GM15510 (cell line): ENCODE data around the gene PTPRK.

Experiments used
- POLR2A ChIP-seq: IDR thresholded peaks from 3 replicates; pipeline ENCODE4 v1.6.1; 2011; ENCODE audit warnings: borderline replicate concordance; ENCODE audit not compliant: insufficient read length; ENCODE audit errors: extremely low read depth

PTPRK gene

GRCh38 chr6:127976796-127977195, 543.6 kb downstream of the PTPRK start:
- no peak for TF ChIP-seq POLR2A

- no peak for TF ChIP-seq POLR2A
Measured at GRCh38 chr6:127976111-127976510, 544.3 kb downstream of the PTPRK start.

GRCh38 chr6:127972815-127973214, 547.6 kb downstream of the PTPRK start:
- TF ChIP-seq POLR2A, result no peak

GRCh38 chr6:127971945-127972391, 548.4 kb downstream of the PTPRK start:
- no peak for TF ChIP-seq POLR2A

GRCh38 chr6:127971386-127971785, 549.0 kb downstream of the PTPRK start:
- no peak for TF ChIP-seq POLR2A

- no peak for TF ChIP-seq POLR2A
Measured at GRCh38 chr6:127969701-127970100, 550.7 kb downstream of the PTPRK start.

- TF ChIP-seq POLR2A, result no peak
Measured at GRCh38 chr6:127968394-127968793, 552.0 kb downstream of the PTPRK start.

GRCh38 chr6:127967708-127968107, 552.7 kb downstream of the PTPRK start:
- no peak for TF ChIP-seq POLR2A

GRCh38 chr6:127966616-127967015, 553.8 kb downstream of the PTPRK start:
- no peak for TF ChIP-seq POLR2A

- TF ChIP-seq POLR2A, result no peak
Measured at GRCh38 chr6:127963495-127963894, 556.9 kb downstream of the PTPRK start.

GRCh38 chr6:127959869-127960268, 560.5 kb downstream of the PTPRK start:
- TF ChIP-seq POLR2A, result no peak

GRCh38 chr6:127956956-127957355, 563.4 kb downstream of the PTPRK start:
- no peak for TF ChIP-seq POLR2A

GRCh38 chr6:127956260-127956888, 564.0 kb downstream of the PTPRK start:
- no peak for TF ChIP-seq POLR2A

- no peak for TF ChIP-seq POLR2A
Measured at GRCh38 chr6:127954082-127954481, 566.3 kb downstream of the PTPRK start.

GRCh38 chr6:127952831-127953230, 567.6 kb downstream of the PTPRK start:
- TF ChIP-seq POLR2A, result no peak

- no peak for TF ChIP-seq POLR2A
Measured at GRCh38 chr6:127952176-127952575, 568.2 kb downstream of the PTPRK start.
